ENCODE results near the gene TPGS2.
A peak's percentile ranks its signal among the peaks of the same experiment; 100 is the strongest.
"Not testable (repeated sequence)": the region's sequence is repeated elsewhere in the genome, so short reads cannot be mapped to it uniquely, and the experiment has no call there.

Gene TPGS2

GRCh38 chr18:36775396-36775795, 53.4 kb downstream of the TPGS2 start:
- no peak for DNase-seq (ENCODE audit: low read depth, low spot score)

GRCh38 chr18:36772241-36772723, 56.5 kb downstream of the TPGS2 start:
- no peak for DNase-seq (ENCODE audit: low read depth, low spot score)

GRCh38 chr18:36771245-36771644, 57.6 kb downstream of the TPGS2 start:
- DNase-seq (ENCODE audit: low read depth, low spot score), result no peak

GRCh38 chr18:36770315-36770946, 58.4 kb downstream of the TPGS2 start:
- no peak for DNase-seq (ENCODE audit: low read depth, low spot score)

- DNase-seq (ENCODE audit: low read depth, low spot score), result no peak
These were observed 59.0 kb downstream of the TPGS2 start for GRCh38 chr18:36769611-36770314.

GRCh38 chr18:36769172-36769571, 59.6 kb downstream of the TPGS2 start:
- no peak for DNase-seq (ENCODE audit: low read depth, low spot score)

GRCh38 chr18:36766836-36767235, 62.0 kb downstream of the TPGS2 start:
- DNase-seq (ENCODE audit: low read depth, low spot score), result no peak

GRCh38 chr18:36762965-36763364, 65.8 kb downstream of the TPGS2 start:
- DNase-seq (ENCODE audit: low read depth, low spot score), result not testable (repeated sequence)

- no peak for DNase-seq (ENCODE audit: low read depth, low spot score)
These were observed 66.7 kb downstream of the TPGS2 start for GRCh38 chr18:36762074-36762473.

GRCh38 chr18:36761186-36761698, 67.6 kb downstream of the TPGS2 start:
- no peak for DNase-seq (ENCODE audit: low read depth, low spot score)

GRCh38 chr18:36760598-36760997, 68.2 kb downstream of the TPGS2 start:
- DNase-seq (ENCODE audit: low read depth, low spot score), result no peak

- DNase-seq (ENCODE audit: low read depth, low spot score), result no peak
These were observed 69.5 kb downstream of the TPGS2 start for GRCh38 chr18:36759167-36759776.

- no peak for DNase-seq (ENCODE audit: low read depth, low spot score)
These were observed 70.2 kb downstream of the TPGS2 start for GRCh38 chr18:36758623-36759022.

GRCh38 chr18:36757991-36758390, 70.8 kb downstream of the TPGS2 start:
- DNase-seq (ENCODE audit: low read depth, low spot score), result no peak

- DNase-seq (ENCODE audit: low read depth, low spot score), result peak; percentile 21
These were observed 71.7 kb downstream of the TPGS2 start for GRCh38 chr18:36757081-36757480.

- no peak for DNase-seq (ENCODE audit: low read depth, low spot score)
These were observed 72.6 kb downstream of the TPGS2 start for GRCh38 chr18:36756242-36756641.

- DNase-seq (ENCODE audit: low read depth, low spot score), result no peak
These were observed 75.6 kb downstream of the TPGS2 start for GRCh38 chr18:36752929-36753865.

GRCh38 chr18:36745219-36745975, 83.4 kb downstream of the TPGS2 start:
- no peak for DNase-seq (ENCODE audit: low read depth, low spot score)

GRCh38 chr18:36744261-36744876, 84.4 kb downstream of the TPGS2 start:
- DNase-seq (ENCODE audit: low read depth, low spot score), result no peak

All from smooth muscle cell of the brain vasculature (primary cell).